GM04504 (cell line): ENCODE results near the gene GPR32.
"Not testable (repeated sequence)": the region's sequence is repeated elsewhere in the genome, so short reads cannot be mapped to it uniquely, and the experiment has no call there.

ENCODE experiments used
- DNase-seq: peaks from one replicate; pipeline ENCODE4 v3.0.0-alpha.2; 2012; ENCODE audit warnings: low read depth

Gene GPR32

GRCh38 chr19:50749490-50749889 is 20.8 kb upstream of the GPR32 start:
- no peak for DNase-seq

DNA sequence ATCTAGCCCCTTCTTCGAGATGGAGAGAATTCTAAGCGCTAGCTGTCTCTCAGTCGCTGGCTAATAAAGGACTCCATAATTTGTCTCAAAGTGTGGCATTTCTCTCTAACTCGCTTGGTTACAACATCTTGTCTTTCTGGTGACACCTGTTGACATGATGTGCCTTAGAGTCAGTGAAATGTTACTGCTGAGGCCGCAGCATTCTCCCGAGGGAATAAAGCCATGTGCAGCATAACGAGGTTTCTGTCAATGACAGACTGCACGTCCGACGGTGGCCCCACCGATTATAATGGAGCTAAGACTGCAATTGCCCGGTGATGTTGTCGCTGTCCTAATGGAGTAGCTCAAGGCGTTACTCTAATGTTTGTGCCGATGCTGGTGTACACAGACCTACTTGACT is 20.3 kb upstream of the GPR32 start:
- DNase-seq = no peak

DNA sequence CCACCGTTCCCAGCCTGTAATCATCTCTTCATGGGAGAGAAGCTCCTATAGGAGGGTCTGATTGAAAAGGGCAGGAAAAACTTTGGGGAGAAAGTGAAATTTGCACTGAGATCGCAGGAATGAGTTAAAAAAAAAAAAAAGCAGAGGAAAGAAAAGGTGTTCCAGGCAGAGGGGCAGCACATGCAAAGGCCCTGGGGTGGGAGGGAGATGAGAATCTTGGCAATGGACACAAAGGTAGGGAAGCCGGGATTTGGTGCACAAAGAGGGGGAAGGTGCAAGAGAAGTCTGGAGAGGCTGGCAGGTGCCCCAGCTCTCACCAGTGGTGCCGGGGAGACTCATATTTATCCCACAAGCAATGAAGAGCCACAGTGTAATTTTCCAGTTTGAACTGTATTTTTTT is 16.4 kb upstream of the GPR32 start:
- DNase-seq = no peak

DNA sequence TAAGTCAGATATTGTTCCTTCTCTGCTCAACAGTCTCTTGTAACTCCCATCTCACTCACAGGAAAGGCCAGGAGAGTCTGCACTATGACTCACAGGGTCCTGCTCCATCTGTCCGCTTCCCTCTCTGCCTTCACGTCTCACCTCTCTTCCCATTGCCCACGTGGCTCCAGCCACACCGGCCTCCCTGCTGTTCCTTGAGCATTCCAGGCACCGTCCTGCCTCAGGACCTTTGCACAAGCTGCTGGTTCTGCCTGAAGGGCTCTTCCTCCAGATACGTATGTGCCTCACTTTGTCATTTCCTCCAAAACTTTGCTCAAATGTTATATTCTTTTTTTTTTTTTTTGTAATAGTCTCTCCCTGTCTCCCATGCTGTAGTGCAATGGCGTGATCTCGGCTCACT is 14.0 kb upstream of the GPR32 start:
- not testable (repeated sequence) for DNase-seq

- not testable (repeated sequence) for DNase-seq
Observed at GRCh38 chr19:50757624-50758023, 12.6 kb upstream of the GPR32 start.

GRCh38 chr19:50759076-50759475 is 11.2 kb upstream of the GPR32 start:
- DNase-seq = not testable (repeated sequence)

GRCh38 chr19:50759886-50760285 is 10.4 kb upstream of the GPR32 start:
- no peak for DNase-seq

GRCh38 chr19:50761501-50761900 is 8.8 kb upstream of the GPR32 start:
- not testable (repeated sequence) for DNase-seq

DNA sequence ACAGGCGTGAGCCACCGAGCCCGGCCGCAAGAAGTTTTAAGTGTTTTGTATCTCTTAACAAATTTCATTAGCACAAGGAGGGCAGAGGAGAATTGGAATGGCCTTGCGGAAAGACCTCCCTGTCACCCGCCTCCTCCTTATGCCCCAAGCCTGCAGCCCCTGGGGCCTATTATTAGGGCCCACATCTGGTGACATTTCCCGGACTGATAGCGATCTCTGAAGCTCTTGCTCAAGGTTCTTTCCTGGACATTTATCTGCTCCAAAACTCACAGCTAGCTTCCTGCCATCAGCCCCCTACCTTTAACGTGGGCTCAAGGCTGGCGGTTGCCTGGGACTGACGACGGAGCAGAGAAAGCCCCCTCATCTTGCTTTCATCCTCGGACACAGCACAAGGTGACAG is 6.7 kb upstream of the GPR32 start:
- DNase-seq = not testable (repeated sequence)

GRCh38 chr19:50764409-50764808 is 5.9 kb upstream of the GPR32 start:
- DNase-seq = no peak

- not testable (repeated sequence) for DNase-seq
Observed at GRCh38 chr19:50766746-50767145, 3.5 kb upstream of the GPR32 start.

GRCh38 chr19:50767263-50767662 is 3.0 kb upstream of the GPR32 start:
- not testable (repeated sequence) for DNase-seq

GRCh38 chr19:50768277-50768676 is 2.0 kb upstream of the GPR32 start:
- DNase-seq = no peak

DNA sequence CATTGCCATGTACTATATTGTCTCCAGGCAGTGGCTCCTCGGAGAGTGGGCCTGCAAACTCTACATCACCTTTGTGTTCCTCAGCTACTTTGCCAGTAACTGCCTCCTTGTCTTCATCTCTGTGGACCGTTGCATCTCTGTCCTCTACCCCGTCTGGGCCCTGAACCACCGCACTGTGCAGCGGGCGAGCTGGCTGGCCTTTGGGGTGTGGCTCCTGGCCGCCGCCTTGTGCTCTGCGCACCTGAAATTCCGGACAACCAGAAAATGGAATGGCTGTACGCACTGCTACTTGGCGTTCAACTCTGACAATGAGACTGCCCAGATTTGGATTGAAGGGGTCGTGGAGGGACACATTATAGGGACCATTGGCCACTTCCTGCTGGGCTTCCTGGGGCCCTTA is 624 bp downstream of the GPR32 start:
- no peak for DNase-seq

DNA sequence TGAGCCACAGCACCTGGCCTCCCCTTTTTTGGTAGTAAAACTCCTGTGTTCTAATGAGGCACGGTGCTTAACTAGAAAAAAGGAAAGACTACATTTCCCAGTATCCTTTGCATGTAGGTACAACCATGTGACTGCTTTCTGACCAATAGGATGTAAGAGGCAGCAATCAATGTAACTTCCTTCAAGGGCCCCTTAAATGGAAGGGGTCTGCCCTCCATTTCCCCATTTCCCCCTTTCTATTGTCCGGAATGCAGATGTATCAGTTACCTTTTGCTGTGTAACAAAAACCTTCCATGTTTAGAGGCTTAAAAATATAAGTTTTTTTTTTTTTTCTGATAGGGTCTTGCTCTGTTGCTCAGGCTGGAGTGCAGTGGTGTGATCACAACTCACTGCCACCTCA is 2.2 kb downstream of the GPR32 start:
- no peak for DNase-seq

- not testable (repeated sequence) for DNase-seq
Observed at GRCh38 chr19:50772912-50773311, 2.6 kb downstream of the GPR32 start.

- DNase-seq = not testable (repeated sequence)
Observed at GRCh38 chr19:50773454-50773853, 3.2 kb downstream of the GPR32 start.

GRCh38 chr19:50776131-50776530 is 5.9 kb downstream of the GPR32 start:
- DNase-seq = no peak

GRCh38 chr19:50777261-50777660 is 7.0 kb downstream of the GPR32 start:
- DNase-seq = no peak

- DNase-seq = no peak
Observed at GRCh38 chr19:50777830-50778303, 7.6 kb downstream of the GPR32 start.

- DNase-seq = no peak
Observed at GRCh38 chr19:50778906-50779430, 8.7 kb downstream of the GPR32 start.

DNA sequence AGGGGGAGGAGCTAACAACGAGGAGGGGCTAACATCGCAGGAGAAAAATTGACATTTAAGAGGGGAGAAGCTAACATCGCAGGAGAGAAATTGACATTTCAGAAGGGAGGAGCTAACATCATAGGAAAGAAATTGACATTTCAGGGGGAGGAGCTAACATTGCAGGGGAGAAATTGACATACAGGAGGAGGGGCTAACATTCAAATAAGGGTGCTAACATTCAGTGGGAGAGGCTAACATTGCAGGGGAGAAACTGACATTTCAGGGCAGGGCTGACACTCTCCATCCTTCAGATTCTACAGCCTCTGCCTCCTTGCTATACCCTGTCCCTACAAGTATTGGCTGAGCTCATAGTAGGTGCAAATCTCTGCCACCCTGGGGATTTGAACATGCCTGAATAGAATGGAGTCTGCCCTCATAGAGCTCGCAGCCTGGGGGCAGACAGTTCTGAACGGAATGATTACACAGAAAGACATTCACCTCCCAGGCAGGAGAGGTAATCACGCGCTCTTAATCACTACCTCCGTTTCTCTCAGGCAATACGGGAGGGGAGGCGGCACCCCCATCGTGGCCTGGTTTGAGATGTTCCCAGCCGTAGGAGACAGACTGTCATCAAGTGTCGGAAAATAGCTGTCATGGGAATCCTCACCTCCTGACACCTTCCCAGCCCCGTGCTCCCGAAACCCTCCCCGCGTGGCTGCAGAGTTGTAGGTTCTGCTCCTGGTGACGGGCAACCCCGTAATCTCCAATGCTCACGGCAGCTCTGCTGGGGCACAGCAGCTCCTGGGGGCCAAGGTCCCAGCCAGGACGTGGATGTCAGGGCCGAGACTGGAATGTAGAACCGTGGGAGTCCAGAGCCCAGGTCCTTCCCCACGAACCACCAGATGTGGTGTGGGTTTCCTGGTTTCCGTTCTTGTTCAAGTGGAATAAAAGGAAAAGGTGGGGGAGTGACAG is 9.5 kb downstream of the GPR32 start:
- DNase-seq = no peak

DNA sequence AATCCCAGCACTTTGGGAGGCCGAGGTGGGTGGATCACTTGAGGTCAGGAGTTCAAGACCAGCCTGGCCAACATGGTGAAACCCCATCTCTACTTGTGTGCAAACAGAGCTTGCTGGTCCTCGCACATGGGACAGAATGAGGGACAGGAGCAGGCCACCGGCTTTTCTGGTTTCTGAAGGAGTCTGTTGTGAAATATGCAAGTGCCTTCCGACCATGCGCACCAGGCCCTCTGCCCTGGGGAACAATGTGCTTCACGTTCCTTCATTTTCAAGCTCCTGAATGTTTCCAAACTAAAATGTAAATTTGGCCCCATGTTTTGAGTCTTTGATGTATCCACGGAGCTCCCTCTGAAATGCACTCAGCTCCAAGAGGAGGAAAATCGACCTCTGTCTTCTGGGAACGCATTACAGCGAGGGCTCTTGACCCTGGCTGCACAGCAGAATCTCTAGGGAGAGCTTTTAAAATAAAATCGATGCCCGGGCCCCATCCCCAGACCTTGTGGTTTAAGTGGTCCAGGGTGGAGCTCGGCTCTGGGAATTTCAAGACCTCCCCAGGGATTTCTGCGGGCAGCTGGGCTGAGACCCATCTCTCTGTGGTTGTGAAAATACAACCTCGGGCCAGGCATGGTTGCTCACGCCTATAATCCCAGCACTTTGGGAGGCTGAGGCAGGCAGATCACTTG is 10.6 kb downstream of the GPR32 start:
- DNase-seq = no peak
